Fibroblast of skin of right biceps (primary cell): ENCODE results near the gene NPS.
A peak's percentile ranks its signal among the peaks of the same experiment; 100 is the strongest.

Source experiments
- DNase-seq: peaks from one replicate; pipeline ENCODE4 v3.0.0-alpha.2; 2013

NPS gene

GRCh38 chr10:127549009-127549408 lies at the start of gene NPS:
Gene NPS (plus strand): TSS chr10:127549309. CDS start chr10:127549369, 60 bp downstream.
- DNase-seq, result no peak

GRCh38 chr10:127500127-127500526 lies 49.0 kb upstream of the NPS start:
- no peak for DNase-seq

GRCh38 chr10:127506094-127506493 lies 43.0 kb upstream of the NPS start:
- peak; percentile 7 for DNase-seq

GRCh38 chr10:127522298-127522697 lies 26.8 kb upstream of the NPS start:
- no peak for DNase-seq

- no peak for DNase-seq
Measured at GRCh38 chr10:127523476-127523875, 25.6 kb upstream of the NPS start.

- DNase-seq, result no peak
Measured at GRCh38 chr10:127524229-127524628, 24.9 kb upstream of the NPS start.

- no peak for DNase-seq
Measured at GRCh38 chr10:127524908-127525665, 24.0 kb upstream of the NPS start.

- DNase-seq, result no peak
Measured at GRCh38 chr10:127525686-127526085, 23.4 kb upstream of the NPS start.

GRCh38 chr10:127526161-127526560 lies 22.9 kb upstream of the NPS start:
- DNase-seq, result no peak

GRCh38 chr10:127527320-127527719 lies 21.8 kb upstream of the NPS start:
- no peak for DNase-seq

- DNase-seq, result no peak
Measured at GRCh38 chr10:127527891-127528290, 21.2 kb upstream of the NPS start.

- DNase-seq, result no peak
Measured at GRCh38 chr10:127532193-127532592, 16.9 kb upstream of the NPS start.

- DNase-seq, result no peak
Measured at GRCh38 chr10:127532659-127533058, 16.4 kb upstream of the NPS start.

- DNase-seq, result no peak
Measured at GRCh38 chr10:127534074-127534473, 15.0 kb upstream of the NPS start.

GRCh38 chr10:127534496-127534895 lies 14.6 kb upstream of the NPS start:
- no peak for DNase-seq

- DNase-seq, result no peak
Measured at GRCh38 chr10:127535802-127536515, 13.2 kb upstream of the NPS start.

- no peak for DNase-seq
Measured at GRCh38 chr10:127536972-127537760, 11.9 kb upstream of the NPS start.

GRCh38 chr10:127537924-127538323 lies 11.2 kb upstream of the NPS start:
- no peak for DNase-seq

GRCh38 chr10:127548022-127548421 lies 1.1 kb upstream of the NPS start:
- DNase-seq, result no peak

- DNase-seq, result no peak
Measured at GRCh38 chr10:127550861-127551260, 1.8 kb downstream of the NPS start.

- no peak for DNase-seq
Measured at GRCh38 chr10:127552446-127552845, 3.3 kb downstream of the NPS start.

- DNase-seq, result no peak
Measured at GRCh38 chr10:127553417-127553816, 4.3 kb downstream of the NPS start.

- peak; percentile 17 for DNase-seq
Measured at GRCh38 chr10:127556916-127557315, 7.8 kb downstream of the NPS start.

GRCh38 chr10:127561647-127562046 lies 12.5 kb downstream of the NPS start:
- DNase-seq, result no peak
